Fibroblast of skin of scalp (primary cell): ENCODE results near the gene CDCA7.
A peak's percentile ranks its signal among the peaks of the same experiment; 100 is the strongest.
"Not testable (repeated sequence)": the region's sequence is repeated elsewhere in the genome, so short reads cannot be mapped to it uniquely, and the experiment has no call there.

Source experiments
- DNase-seq: peaks from one replicate; pipeline ENCODE4 v3.0.0-alpha.2; 2013

Gene CDCA7

DNA sequence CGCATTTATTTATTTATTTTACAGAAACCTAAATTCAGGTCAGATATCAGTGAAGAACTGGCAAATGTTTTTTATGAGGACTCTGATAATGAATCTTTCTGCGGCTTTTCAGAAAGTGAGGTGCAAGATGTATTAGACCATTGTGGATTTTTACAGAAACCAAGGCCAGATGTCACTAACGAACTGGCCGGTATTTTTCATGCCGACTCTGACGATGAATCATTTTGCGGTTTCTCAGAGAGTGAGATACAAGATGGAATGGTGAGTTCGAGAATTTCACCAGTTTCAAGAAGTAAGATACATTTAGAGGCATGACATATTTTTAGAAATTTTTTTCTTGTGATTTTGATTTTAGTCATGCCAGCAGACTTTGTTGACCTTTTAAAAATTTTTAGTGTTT lies 4.6 kb downstream of the CDCA7 start:
- DNase-seq, result peak; percentile 20

DNA sequence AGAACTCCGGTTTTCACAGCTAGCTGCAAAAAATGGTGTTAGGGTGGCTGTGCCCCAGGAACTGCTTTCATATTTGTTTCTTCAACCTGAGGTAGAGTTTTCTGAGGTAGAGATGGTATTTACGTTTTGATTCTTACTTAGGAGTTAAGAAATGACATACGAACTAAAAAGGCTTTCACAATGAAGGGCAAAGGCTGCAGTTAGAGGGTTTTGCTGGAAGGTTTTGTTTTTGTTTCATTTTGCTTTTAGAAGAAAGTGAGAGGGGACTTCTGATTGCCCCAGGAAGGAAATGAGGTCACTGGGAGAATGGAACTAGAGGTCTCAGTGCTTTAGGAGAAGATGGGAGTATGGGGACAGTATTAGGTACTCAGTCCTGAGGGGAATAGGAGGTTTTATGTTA lies 15.5 kb downstream of the CDCA7 start:
- DNase-seq, result no peak

DNA sequence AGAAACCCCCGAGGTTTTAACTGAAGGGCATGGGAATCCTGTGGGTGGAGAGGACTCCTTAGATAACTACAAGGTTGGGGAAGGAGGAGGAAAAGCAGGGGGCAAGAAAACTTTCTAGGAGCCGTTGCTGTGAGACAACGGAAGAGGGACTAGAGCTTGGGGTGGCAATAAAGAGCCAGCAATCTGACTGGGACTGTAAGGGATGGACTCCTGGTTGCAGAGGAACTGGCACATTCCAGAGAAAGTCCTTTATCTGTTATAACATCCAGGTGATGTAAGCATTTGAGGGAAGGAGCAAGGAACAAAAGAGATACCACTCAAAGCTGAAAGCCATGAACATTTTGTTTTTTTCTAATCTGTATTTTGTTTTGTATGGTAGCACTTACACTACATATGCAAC lies 16.4 kb downstream of the CDCA7 start:
- no peak for DNase-seq

DNA sequence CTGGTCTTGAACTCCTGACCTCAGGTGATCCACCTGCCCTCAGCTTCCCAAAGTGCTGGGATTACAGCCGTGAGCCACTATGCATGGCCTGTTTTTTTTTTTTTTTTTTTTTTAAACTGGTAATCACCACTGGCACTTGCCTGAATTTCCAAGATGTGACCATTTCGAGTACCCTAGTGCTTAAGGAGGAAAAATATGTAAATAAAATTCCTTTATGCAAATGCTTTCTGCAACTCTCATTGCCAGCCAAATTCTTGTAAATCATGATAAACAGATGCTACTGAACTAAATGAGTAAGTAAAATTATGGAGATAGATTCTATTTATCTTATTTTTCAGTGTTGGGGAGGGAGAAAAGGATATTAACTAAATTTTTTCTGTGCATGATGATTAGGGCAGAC lies 18.6 kb downstream of the CDCA7 start:
- DNase-seq, result peak; percentile 3

DNA sequence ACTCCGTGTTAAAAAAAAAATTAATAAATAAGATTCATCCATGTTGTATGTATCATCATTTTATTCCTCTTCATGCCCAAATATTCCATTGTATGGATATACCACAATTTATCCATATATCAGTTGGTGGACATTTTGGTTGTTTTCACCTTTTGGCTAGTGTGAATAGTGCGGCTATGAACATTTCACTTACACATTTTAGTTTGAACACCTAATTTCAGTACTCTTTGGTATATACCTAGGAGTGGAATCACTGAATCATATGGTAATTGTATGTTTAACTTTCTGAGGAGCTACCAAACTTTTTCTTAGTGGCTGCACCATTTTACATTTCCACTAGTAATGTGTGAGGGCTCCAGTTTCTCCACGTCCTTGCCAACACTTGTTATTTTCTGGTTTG lies 20.0 kb downstream of the CDCA7 start:
- DNase-seq, result no peak

DNA sequence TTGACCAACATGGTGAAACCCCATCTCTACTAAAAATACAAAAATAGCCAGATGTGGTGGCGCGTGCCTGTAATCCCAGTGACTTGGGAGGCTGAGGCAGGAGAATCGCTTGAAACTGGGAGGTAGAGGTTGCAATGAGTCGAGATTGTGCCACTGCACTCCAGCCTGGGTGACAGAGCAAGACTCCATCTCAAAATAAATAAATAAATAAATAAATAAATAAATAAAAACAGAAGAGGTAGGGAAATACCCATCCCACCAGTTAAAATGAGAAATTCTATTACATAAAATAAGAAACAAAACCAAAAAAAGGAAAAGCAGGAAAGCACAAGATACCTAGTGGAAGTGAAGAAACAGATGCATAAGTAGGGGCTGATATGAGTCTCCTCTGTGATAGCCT lies 30.9 kb downstream of the CDCA7 start:
- DNase-seq, result not testable (repeated sequence)

DNA sequence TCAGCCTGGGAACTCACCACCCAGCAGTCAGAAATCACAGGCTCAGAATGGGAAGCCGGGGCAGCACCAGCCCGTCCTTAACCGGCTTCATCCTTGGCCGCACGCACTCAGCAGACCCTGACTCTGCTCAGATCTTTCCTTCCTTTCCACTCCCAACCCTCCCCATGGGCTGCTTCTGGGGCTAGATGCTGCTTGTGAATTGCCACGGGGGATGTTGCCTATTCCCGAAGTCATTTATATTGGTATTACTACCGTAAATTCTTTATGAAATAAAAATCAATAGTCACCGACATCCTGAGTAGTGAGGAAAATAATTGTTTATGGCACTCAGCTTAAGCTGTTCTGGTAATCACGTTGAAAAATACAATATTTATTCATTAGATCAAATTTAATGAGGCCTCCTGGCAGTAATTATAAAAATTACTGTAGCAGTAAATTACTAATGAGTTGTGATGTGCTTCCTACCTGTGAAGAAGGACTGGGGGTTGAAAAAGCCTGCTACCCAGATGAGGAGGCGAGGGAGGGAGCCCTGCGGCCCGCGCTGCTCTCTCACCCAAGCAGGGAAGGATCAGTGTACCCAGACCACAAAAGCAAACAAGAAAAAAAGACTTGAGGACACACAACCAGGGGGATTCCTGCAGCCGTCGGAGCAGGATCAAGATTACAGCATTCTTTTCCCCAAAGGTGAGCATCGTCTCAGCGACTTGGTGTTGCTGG lies 31.5 kb downstream of the CDCA7 start:
- no peak for DNase-seq

DNA sequence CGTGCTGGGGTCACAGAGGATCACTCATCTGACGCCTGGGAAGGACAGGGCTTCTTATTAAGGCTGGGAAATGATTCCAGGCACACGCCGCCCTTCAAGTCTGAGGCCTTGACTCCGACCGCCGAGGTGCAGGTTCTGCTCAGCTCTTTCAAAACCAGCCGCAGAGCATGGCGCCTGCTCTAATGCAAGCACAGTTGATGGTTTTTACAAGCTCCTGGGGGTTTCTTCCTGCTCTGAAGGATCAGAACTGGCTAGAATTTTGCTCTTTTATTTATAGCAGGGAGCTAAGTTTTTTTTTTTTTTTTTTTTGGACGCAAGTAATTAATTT lies 32.0 kb downstream of the CDCA7 start:
- no peak for DNase-seq

DNA sequence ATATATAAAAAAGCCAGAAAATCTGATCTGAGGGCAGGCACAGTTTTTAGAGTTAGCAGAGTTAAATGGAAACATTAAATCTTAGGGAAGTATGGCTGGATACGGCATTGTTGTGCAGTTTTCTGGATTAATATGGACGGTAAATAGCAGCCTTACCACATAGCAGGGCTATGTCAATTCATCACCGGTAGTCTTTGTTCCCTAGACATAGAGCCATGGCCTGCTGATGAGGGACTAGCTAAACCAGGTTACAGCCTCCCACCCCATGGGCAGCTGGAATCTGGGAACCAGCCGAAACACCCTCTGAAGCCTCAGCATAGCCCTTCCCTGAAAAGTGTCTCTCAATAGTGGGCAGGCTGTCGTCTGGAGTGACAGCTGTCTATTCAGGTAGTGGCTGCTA lies 32.4 kb downstream of the CDCA7 start:
- no peak for DNase-seq

DNA sequence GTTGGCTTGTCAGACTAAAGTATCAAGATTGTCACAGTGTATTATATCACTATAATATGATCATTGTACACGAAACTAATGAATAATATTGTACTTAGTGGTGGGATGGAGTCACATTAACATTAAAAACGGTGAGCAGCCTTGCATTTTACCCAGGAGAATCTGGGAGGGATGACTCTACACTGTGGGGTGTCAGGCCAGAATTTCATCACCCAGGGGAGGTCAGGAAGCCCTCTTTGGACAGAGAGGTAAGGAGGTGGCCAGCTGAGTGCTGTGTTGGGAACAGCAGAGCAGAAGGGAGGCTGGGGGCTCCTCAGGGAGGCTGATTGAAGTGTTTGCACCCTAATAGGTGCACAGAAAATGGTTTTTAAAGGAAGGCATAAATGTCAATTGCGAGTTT lies 33.0 kb downstream of the CDCA7 start:
- DNase-seq, result no peak

DNA sequence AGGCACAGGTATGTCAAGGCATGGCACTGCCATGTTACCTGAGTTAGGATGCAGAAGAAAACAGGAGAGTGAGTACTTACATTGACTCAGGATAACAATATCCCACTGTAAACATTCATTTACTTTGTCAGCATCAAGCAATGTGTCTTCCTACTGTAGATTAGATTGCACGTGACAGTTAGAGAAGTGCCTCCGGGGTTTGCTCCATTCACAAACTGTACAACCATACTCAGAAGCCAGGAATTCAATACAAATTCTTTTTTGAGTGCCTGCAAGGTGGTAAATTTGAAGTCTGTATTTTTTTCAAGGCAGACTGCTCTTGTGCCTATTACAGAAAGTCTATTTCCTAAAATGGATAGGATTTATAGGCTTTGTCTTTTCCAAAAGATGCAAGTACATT lies 34.1 kb downstream of the CDCA7 start:
- no peak for DNase-seq

DNA sequence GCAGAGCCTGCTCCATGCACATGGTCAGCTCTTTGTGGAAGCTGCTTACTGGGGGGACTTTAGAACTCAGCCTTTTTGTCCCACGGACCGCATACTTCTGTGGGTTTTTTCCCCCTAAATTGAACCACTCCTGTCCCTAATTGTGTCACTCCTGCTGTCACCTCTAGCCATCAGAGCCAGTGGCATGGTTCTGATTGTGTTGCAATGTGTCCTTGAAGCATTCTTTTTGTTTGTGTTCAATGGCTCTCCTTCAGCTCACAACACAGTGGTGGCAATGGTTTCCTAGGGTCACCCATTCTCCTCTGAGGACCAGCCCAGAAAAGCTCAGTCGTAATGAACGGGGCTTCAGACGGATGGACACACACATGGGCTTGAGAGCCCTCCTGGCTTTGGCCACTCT lies 35.4 kb downstream of the CDCA7 start:
- DNase-seq, result no peak

DNA sequence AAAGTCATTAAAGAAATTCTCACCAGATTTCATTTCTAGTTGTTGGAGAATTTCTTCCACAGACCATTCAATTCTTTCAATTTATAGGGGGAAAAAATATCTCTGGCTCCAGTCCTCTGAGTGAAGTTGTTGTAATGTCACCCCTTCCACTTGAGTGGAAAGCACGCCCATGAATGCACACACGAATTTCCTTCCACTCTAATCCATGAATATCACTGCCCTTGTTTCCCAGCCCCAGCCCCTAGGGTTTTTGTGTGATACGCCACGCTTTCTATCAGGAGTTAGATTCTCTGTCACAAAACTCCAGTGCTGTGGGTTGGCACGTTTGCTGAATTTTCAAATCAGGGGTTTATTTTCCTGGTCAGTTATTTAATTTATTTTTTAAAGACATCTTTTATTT lies 38.1 kb downstream of the CDCA7 start:
- DNase-seq, result no peak

DNA sequence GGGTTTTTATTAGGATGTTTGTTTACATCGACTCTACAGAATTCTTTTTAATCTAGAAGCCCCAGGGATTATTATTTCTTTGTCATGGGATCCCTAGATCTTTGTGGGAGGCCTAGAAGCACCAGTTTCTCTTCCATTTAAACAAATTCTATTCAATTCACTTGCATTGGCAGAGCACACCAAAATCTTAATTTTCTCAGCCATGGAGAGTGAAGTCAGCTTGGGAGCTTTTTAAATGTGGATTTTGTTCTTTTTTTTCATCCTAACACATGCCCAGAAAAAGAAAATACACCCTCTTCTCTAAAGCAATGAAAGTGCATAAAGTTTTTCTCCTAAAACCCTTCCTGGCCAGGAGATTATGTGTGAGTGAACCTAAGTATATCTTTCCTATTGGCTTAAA lies 38.5 kb downstream of the CDCA7 start:
- no peak for DNase-seq

DNA sequence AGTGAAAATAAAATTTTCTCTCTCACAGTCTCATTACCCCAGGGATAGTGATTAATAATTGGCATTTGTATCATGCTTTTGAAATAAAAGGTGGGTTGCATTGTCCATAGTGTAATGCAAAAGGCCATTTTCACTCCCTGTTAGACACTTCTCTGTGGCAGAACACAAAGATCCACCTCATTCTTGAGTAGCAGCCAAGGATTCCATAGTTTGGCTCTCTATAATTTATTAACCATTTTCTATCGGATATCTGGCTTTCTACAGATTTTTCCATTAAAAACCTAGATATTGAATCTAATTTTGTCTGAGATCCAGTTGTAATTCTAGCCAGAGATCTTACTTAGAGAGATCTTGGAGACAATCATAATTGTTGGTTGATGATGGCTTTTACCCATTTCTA lies 39.0 kb downstream of the CDCA7 start:
- DNase-seq, result no peak

DNA sequence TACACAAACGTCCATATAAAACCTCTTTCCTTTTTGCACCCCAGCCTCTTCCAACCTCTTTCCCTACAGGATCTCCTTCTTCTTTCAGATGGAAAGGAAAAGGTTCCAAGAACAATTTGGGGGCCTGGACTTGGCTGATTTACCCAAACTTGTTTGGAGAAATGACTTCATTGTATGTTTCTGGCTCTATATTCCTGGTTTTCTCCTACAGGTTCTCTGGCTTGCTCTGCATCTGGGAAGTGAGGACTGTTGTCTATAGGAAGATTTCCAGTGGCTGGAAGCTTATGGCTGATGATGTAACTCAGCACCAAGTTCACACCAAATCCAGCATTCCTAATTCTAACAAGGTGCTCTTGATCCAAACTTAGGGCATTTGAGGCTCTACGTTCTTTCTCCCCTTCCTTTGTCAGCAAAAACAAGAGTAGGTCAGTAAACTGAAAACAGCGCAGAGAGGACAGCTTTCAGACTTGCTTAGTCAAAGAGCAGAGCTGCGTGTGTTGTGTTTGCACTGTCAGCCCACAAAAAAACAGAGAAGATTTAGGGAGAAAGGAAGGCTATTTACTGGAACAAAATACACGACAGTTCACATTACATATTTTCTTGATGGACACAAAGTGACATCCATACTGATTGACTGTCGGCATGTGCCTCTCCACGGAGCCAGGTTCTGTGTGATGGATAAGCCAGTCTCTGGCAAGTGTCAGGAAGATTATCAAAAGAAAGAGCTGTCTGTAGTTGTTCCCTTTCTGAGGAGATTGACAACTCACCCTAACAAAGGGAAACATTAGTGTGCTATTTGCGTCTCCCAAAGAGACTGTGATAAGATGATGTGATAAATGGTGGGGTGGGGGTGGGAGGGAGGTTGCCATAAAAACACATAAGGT lies 39.7 kb downstream of the CDCA7 start:
- no peak for DNase-seq

DNA sequence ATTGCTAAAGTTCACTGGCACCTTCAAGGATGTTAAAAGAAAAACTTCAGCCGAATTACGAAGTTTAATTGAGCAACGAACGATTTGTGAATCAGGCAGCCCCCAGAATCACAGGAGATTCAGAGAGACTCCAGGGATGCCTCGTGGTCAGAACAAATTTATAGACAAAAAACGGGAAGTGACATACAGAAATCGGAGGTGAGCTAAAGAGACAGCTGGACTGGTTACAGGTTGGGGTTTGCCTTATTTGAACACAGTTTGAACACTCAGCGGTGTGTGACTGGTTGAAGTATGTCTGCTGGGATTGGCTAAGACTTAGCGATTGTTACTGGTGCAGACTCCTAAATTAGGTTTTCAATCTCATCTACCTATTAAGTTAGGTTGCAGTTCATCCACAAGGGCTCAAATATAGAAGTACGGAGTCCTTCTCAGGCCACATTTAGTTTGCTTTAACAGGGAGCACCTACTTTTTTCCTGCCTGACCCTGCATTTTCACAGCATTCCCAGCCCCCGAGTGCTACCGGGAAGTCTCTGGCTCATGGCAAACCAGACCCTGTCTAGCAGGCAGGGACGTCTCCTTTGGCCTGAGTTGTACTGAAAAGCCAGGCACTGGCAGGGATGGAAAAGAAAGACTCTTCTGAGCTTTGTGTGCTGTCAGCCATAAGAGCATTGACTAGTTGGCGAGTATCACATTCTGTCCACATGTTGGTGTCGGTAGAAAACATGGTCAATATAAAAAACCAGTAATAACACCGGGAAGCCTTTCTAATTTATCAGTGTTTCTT lies 41.1 kb downstream of the CDCA7 start:
- no peak for DNase-seq

DNA sequence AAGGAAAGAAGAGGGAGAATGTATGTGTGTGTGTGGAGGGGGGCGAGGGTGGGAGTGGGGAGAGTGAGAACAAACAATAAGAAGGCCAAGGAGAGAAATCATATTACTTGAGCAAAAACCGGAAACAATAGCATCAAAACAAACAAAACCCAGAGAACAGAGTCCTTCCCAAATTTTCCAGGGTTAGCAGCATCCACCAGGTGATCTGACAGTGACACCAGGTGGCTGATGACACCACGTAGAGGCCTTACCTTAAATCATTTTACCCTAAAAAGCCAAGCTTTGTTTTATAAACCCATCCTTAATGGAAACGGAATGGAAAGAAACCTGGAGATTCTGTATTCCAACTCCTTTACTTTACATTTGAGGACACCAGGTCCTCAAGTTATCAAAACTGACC lies 42.9 kb downstream of the CDCA7 start:
- DNase-seq, result no peak

DNA sequence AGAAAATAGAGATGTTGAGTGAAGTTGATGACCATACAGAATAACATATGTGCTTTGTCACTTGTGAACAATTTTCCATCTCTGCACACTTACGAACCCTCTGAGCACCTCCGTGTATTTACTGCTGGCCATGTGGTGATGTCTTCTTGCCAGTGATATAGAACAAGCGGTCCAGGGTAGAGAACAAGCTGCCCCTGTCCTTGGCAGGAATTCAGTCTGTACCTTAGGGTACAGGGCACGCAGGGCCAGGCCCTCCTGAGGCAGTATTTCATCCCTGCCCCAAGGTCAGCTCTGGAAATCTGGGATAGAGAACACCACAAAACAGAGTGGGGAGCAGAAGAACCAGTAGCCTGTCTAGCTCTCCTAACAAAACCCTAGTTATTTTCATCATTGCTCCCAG lies 44.6 kb downstream of the CDCA7 start:
- no peak for DNase-seq

DNA sequence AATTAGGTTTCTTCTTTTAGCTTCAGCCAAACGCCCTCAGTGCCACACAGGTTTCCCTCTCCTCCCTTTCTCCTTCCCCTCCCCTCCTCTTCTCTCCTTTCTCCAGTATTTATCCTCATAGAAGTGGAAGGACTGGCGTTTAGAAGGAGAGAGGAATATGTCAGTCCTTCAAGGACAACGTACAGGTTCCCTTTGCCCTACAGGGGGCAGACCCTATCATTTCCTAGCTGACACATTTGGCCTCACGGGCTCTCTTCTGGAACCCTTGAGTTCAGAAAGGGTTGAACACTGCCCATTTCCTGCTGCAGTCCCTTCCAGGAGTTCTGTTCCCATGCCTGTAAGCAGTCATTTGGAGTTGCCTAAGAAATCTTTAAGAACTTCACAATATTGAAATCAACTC lies 46.1 kb downstream of the CDCA7 start:
- DNase-seq, result peak; percentile 18

DNA sequence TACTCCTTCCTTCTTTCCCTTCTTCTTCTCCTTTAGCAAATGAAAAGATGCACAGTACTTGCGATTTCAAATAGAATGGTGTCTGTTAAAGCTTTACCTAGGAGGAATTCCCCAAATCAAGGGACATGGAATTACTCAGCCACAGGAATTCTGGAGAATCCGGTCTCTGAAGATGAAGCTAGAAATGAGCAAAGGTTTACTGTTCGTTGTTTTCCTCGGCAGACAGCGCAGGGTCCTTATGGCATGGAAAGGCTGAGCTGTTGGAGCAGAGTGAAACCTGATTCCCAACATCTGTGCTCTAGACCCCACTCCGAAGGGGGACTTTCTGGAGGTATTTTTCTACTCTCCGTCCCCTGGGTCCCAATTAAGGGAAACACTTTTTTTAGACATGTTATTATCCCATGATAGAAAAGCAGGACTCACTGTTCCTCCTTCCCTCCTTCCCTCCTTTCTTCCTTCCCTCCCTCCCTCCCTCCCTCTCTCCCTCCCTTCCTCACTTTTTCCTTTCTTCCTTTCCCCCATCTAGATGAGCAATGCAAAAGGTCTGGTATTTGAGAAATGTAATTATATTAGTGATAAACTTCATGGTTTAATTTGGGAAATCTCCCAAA lies 47.1 kb downstream of the CDCA7 start:
- DNase-seq, result no peak

DNA sequence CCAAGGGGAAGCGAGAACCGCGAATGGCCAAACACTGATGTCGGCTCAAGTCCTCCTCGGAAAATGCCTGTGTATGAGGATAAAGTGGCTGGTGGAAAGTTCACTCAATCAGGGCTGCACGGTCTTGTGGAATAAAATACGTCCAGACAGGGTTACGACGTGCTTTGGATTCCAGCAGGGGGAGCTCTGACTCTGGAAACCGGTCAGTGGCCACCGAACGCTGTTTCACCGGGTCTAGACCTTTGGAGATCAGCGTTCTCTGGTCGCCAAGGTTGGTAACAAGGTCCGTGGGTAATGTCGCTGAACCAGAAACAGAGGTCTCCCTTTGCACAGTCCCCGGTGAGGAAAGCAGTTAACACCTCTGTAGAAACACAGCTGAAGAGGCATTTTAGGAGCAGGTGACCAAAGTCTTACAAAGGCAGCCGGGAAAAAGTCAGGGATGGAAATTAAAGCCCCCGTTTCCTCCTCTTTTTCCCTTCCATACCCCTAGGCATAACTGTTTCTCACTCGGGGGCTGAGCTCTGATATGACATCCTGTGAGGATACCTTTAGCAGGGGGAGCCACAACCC lies 47.8 kb downstream of the CDCA7 start:
- DNase-seq, result peak; percentile 82
